NCI-H2227 treated with DMSO at 0.1 percent for 48 hours (cell line): ENCODE data around the gene LGALS7.
"Not testable (repeated sequence)": the region's sequence is repeated elsewhere in the genome, so short reads cannot be mapped to it uniquely, and the experiment has no call there.

Experiments
- DNase-seq: peaks from one replicate; lab custom pipeline; 2025; lab: John Stamatoyannopoulos, UW

LGALS7 gene

DNA sequence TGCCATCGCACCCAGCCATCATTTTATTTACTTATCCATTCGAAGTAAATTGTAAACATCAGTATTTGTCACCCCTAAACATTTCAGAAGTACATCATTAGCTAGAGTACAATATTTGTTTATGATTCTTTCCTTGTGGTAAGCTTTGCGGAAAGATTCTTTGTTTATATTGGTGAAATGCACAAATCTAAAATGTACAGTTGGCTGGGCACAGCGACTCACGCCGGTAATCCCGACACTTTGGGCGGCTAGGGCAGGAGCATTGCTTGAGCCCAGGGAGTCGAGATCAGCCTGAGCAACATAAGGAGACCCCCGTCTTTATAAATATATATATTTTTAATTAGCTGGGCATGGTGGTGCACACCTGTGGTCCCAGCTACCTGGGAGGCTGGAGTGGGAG lies 25.8 kb upstream of the LGALS7 start:
- no peak for DNase-seq

DNA sequence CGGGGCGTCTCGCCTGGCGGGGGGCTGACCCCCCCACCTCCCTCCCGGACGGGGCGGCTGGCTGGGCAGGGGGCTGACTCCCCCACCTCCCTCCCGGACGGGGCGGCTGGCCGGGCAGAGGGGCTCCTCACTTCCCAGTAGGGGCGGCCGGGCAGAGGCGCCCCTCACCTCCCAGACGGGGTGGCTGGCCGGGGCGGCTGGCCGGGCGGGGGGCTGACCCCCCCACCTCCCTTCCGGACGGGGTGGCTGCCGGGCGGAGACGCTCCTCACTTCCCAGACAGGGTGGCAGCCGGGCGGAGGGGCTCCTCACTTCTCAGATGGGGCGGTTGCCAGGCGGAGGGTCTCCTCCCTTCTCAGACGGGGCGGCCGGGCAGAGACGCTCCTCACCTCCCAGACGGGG lies 24.5 kb upstream of the LGALS7 start:
- DNase-seq: not testable (repeated sequence)

DNA sequence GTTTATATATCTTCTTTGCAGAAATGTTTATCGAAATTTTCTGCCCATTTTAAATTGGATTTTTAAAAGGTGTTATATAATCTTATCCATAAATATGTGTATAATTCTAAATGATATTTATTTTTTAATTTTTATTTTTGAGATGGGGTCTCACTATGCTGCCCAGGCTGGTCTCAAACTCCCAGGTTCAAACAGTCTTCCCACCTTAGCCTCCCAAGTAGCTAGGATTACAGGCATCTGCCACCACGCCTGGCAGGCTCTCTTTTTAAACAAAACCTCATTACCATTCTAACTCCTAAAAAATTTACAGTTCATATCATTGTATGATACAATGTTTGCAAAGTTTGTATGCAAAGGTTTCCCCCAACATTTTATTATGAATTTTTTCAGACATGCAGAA lies 22.8 kb upstream of the LGALS7 start:
- no peak for DNase-seq

DNA sequence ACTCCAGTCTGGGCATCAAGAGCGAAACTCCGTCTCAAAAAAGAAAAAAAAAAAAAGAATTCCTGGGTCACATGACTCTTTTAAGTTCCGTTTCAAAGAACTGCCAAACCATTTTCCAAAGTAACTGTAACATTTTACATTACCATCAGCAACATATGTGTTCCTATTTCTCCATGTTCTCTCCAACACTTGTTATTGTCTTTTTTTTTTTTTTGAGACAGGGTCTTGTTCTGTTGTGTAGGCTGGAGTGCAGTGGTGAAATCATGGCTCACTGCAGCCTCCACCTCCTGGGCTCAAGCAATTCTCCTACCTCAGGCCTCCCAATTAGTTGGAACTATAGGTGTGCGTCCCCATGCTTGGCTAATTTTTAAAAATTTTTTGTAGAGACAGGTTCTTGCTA lies 22.2 kb upstream of the LGALS7 start:
- no peak for DNase-seq

DNA sequence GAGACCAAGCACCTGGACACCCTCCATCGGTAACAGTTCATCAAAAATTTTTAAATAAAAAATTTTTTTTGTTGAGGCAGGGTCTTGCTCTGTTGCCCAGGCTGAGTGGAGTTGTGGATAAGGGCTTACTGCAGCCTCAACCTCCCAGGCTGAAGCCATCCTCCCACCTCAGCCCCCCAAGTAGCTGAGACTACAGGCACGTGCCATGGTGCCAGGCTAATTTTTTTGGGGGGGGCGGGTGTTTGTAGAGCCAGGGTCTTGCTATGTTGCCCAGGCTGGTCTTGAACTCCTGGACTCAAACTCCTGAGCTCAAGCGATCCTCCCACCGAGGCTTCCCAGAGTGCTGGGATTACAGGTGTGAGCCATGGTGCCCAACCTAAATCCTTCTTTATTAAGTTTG lies 20.4 kb upstream of the LGALS7 start:
- DNase-seq: no peak

DNA sequence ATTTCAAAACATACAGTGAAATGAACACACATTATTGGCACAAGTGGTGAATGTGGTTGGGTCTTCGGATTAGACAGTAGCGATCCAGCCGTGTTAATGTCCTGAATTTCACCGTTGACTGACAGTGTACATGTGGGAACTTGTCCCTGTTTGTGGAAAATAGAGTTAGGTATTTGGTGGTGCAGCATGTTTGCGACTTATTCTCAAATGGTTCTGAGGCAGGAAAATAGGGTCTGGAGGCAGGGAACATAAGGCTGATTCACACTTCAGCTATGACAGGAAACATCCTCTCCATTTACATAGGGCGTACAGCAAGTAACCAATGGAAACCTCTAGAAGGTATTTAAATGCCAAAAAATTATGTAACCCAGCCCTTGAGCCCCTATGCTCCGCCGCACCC lies 19.9 kb upstream of the LGALS7 start:
- no peak for DNase-seq

DNA sequence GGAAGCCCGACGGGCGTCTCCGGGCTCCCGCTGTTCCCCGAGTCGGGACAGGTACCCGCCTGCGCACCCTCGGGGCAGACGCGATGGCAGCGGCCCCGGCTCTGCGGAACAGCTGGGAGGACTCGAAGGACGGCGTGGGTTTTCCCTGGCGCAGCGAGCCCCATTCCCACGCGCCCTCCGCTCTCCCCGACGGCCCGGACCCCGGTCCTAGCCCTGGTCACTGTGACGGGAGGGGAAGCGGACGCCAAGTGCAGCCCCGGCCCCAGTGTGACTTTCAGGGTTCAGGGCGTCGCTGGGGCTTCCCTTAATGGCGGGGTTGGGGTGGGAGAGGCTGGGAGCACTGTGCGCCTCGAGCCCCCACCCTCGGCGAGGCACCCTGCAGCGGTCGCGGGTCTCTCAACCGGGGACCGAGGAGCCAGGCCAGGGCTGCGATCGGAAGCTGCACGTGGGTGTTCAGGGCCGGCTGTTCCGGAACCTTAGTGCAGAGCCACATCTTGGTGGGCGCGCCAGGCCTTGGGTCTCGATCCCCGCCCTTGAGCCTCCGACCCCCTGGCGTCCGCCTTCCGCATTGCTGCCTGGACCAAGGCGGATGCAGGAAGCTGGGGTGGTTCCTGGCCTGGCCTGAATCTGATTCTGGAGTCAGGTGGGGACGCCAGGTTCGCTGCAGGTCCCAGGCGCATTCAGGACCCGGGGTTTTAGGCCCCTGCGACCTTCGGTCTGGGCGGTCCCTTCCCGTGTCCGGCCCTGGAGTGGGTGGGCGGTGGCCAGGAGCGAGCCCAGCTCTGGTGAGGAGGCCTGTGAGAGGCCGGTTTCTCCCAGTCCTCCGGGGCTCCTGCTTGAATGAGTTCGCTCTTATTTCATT lies 19.2 kb upstream of the LGALS7 start:
- no peak for DNase-seq

DNA sequence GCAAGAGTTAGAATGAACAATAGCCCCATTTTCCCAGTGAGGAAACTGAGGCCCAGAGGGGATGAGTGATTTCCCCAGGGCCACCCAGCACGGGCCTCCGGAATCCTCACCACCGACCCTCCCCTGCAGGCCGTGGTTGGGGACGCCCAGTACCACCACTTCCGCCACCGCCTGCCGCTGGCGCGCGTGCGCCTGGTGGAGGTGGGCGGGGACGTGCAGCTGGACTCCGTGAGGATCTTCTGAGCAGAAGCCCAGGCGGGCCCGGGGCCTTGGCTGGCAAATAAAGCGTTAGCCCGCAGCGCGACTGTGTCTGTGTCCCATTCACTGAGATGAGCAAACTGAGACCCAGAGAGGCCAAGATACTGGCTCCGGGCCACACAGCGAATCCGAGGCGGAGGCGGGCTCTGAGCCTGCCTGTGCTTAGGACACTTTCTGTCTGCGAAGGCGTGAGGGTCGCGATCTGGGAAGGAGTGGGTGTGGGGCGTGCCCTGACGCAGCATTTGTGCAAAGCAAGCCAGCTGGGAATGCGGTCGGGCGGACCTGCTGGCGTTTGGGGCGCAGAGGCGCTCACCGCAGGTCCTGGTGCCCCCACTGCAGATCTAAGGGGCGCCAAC lies 18.2 kb upstream of the LGALS7 start:
- not testable (repeated sequence) for DNase-seq

DNA sequence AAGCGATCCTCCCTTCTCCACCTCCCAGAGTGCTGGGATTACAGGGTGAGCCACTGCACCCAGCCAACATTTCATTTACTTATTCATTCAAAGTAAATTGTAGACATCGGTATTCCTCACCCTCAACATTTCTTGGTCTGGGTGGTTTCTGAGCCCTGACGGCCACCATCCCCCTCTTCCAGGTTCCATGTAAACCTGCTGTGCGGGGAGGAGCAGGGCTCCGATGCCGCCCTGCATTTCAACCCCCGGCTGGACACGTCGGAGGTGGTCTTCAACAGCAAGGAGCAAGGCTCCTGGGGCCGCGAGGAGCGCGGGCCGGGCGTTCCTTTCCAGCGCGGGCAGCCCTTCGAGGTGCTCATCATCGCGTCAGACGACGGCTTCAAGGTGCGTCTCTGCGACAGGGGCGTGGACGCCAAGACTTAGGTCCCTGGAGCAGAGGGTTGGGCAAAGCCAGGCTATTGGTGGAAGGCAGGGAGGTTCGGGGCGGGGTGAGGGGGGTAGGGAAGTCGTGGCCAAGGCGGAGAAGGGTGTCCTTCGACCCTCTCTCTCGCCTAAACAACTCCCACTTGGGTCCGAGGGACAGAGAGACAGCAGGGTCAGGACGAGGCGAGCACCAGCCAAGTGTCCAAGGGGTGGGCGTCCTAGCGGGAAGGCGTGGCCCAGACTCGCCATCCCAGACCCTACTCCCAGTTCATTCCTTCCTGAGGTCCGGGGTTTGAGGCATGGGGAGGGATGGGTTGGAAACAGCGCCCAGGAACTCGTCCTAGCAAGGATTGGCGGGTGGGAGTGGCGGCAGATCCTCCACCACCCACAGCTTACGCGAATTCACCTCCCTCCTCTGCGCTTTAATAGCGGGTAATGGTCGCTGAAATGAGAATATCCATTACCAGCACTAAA lies 17.4 kb upstream of the LGALS7 start:
- DNase-seq: not testable (repeated sequence)

DNA sequence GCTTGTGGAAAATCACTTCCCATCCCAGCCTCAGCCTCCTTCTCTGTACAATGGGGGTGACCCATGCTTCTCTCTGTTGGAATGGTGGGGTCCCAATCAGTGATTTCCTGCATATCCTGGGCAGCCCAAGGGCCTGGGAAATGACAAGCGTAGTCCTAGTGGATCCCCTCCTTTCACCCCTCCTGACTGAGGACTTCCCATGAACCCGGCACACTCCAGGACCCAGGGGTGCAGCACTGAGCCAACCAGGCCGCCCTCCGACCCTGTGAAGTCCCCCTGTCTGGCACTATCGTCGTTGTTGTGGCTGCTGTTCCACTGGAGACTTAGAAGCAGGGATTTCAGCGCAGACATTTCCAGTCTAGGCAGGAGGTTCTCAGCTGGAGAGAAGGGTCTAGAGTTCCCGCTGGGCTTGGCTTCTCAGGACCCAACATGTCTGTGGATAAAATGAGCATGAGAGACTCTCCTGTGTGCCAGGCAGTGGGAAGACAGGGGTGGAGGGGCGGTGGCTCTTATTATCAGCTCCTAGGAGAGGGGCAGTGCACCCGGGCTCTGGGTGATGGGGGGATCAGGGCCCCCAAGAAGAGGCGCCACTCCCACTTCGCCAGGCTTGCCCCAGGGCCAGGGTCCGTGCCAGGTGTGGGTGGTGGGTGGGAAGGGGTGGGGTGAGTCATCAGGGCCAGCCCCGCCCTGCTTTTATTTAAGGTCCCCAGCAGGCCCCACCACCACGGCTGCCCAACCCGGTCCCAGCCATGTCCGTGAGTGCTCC lies 15.3 kb upstream of the LGALS7 start, which contains the start of gene LGALS7B:
Gene LGALS7B, plus strand, starts transcription at position 723 of the 766 bp plus-strand sequence. Its CDS starts 27 bp downstream, at position 750.
- DNase-seq: no peak

DNA sequence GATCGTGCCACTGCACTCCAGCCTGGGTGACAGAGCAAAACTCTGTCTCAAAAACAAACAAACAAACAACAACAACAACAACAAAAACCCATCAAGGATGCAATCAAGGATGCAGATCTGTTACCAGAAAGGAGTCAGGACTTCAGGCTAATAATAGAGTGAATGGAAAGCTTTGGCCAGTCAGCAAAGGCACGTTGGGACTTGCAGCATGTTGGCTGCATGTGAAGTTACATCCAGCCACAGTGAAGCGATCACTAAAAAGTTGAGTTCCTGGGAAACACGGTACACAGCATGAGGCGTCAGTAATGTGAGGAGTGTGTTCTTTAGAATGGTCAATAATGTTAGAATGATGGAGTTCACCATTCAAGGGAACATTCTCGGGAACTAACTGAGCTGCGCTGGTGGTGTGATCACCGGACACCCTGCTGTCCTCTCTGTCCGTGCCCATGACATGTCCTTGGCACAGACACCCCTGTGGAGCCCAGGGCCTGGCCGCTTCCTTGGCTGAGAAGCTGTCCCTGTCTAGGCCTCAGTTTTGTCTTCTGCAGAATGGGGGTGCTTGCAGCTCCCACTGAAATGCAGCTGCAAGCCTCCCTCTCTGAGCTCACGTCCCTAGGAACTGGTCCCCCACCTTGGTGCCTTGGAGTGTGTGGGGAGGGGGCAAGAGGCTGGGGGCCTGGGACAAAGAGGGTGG lies 13.4 kb upstream of the LGALS7 start:
- peak; percentile 48 for DNase-seq

DNA sequence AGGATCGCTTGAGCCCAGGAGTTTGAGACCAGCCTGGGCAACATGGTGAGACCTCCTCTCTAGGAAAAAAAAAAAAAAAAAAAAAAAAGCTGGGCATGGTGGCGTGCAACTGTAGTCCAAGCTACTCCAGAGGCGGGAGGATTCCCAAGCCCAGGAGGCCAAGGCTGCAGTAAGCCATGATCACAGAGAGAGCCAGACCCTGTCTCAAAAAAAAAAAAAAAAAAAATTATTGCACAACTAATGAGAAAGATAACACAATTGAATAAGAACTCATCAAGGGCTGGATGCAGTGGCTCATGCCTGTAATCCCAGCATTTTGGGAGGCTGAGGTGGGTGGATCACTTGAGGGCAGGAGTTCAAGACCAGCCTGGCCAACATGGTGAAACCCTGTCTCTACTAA lies 12.7 kb upstream of the LGALS7 start:
- DNase-seq: not testable (repeated sequence)

DNA sequence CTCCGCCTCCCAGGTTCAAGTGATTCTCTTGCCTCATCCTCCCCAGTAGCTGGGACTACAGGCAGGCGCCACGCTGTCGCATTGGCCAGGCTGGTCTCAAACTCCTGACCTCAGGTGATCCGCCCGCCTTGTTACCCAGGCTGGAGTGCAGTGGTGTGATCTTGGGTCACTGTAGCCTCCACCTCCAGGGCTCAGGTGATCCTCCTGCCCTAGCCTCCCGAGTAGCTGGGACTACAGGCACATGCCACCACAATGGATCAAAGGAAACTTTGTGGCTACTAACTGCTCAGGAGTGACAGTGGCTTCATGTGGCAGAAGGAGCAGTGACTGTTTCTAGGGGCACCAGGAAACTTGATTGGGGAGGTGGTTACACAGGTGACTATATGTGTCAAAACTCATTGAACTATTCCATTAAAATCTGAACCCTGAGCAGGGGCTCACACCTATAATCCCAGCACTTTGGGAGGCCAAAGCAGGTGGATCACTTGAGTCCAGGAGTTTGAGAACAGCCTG lies 11.9 kb upstream of the LGALS7 start:
- no peak for DNase-seq

DNA sequence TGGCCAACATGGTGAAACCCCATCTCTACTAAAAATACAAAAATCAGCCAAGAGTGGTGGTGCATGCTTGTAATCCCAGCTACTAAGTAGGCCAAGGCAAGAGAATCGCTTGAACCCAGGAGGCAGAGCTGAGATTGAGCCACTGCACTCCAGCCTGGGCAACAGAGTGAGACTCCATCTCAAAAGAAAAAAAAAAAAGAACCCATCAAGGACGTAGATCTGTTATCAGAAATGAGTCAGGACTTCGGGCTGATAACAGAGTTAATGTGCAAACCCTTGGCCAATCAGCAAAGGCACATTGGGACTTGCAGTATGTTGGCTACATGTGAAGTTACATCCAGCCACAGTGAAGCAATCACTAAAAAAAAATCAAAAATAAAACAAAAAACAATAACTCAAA lies 10.9 kb upstream of the LGALS7 start:
- no peak for DNase-seq

DNA sequence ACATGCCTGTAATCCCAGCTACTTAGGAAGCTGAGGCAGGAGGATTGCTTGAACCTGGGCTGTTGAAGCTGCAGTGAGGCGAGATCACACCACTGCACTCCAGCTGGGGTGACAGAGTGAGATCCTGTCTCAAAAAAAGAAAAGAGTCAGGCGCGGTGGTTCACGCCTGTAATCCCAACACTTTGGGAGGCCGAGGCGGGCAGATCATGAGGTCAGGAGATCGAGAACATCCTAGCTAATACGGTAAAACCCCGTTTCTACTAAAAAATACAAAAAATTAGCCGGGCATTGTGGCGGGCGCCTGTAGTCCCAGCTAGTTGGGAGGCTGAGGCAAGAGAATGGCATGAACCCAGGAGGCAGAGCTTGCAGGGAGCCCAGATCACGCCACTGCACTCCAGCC lies 8.9 kb upstream of the LGALS7 start:
- DNase-seq: not testable (repeated sequence)

DNA sequence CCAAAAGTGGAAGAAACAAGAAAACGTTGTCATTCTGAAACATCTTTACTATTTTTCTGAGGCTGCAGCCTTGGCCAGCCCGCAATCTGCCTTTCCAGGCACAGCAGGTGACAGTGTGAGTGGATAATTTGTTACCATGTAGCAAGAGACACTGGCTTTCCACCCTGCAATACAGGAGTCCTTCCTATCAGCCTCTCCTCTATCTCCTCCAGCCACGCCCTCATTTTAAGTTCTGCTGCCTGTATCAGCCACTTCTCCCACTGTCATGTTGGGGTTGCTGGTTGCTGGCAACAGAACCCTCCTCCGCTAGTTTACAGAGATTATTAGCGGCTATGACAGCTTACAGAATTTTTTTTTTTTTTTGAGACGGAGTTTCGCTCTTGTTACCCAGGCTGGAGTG lies 7.7 kb upstream of the LGALS7 start:
- peak; percentile 99 for DNase-seq

DNA sequence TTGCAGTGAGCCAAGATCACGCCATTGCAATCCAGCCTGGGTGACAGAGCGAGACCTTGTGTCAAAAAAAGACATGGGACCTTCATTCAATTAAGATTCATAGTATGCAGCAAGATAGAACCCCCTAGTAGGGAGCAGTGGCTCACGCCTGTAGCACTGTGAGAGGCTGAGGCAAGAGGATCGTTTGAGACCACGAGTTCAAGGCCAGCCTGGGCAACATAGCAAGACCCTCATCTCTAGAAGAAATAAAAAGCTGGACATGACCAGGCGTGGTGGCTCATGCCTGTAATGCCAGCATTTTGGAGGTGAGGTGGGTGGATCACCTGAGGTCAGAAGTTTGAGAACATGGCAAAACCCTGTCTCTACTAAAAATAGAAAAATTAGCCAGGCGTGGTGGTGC lies 7.1 kb upstream of the LGALS7 start:
- no peak for DNase-seq

DNA sequence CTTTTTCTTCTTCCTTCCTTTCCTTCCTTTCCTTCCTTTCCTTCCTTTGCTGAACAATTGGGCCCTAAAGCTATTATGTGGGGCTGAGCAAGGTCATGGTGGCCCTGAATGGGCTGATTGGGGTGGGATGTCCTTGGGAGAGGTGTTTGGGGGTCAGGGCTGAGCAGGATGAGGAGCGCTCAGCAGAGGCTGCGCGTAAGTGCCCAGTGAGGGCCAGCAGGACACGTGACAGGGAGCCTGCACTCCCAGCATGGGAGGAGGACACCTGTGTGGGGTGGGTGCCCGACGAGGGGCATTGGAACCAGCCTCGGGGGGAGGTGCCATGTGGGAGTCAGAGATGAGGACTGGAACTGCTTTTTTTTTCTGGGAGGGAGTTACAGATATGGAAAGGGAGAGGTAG lies 5.4 kb upstream of the LGALS7 start:
- DNase-seq: no peak

DNA sequence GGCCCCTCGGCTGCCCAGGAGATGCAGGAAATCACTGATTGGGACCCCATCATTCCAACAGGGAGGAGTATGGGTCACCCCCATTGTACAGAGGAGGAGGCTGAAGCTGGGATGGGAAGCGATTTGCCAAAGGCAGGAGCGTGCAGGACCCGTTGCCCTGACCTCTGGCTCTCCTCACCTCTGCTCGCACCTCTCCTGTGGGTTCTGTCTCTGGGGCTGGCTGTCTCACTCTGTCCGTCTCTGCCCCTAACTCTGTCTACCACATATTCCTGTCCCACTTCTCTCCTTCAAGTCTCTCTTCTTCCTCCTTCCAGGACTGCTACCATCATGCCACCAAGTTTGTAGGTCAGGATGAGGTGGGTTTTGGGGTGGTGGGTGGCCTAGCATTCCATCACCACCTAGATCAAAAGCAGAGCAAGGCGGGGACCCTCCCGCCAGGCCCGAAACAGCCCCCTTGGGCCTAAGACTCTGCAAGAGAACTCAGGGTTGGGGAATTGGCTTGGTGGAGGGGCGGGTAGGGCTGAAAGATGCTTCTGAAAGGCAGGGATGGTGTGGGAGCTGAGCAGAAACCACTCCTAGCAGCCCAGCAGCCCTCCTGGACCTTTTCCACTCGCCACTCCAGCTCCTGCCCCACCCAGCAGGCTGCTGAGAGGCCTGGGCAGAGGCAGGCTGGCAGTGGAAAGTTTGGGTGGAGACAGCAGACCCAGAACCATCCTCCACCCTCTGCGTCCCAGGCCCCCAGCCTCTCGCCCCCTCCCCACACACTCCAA lies 1.0 kb upstream of the LGALS7 start:
- no peak for DNase-seq

DNA sequence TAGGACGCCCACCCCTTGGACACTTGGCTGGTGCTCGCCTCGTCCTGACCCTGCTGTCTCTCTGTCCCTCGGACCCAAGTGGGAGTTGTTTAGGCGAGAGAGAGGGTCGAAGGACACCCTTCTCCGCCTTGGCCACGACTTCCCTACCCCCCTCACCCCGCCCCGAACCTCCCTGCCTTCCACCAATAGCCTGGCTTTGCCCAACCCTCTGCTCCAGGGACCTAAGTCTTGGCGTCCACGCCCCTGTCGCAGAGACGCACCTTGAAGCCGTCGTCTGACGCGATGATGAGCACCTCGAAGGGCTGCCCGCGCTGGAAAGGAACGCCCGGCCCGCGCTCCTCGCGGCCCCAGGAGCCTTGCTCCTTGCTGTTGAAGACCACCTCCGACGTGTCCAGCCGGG lies 1.7 kb downstream of the LGALS7 start:
- DNase-seq: not testable (repeated sequence)
